ENCODE results near the gene CPLX1.

The CPLX1 gene

GRCh38 chr4:825971-826330, at the start of gene CPLX1:
TSS of gene CPLX1 (minus strand) at chr4:826129. CDS start at chr4:824522, 1,607 bp downstream.
- DNase-seq = peak; percentile 69

- DNase-seq = no peak
Observed at GRCh38 chr4:874971-875817, 49.3 kb upstream of the CPLX1 start.

GRCh38 chr4:874056-874455, 48.1 kb upstream of the CPLX1 start:
- DNase-seq = no peak

- no peak for DNase-seq
Observed at GRCh38 chr4:872241-872981, 46.5 kb upstream of the CPLX1 start.

- no peak for DNase-seq
Observed at GRCh38 chr4:871484-871883, 45.6 kb upstream of the CPLX1 start.

GRCh38 chr4:870951-871350, 45.0 kb upstream of the CPLX1 start:
- DNase-seq = no peak

DNA sequence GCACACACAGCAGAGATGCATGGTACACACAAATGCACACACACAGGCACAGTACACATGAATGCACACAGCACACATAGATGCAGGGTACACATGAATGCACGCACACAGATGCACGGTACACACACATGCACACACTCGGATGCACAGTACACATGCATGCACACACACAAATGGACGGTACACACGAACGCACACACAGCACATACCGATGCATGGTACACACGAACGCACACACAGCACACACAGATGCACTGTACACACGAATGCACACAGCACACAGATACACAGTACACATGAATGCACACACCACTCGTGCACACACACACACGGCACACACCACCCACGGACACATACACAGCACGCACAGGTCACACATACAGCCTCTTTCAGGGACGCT, 43.8 kb upstream of the CPLX1 start:
- DNase-seq = no peak

DNA sequence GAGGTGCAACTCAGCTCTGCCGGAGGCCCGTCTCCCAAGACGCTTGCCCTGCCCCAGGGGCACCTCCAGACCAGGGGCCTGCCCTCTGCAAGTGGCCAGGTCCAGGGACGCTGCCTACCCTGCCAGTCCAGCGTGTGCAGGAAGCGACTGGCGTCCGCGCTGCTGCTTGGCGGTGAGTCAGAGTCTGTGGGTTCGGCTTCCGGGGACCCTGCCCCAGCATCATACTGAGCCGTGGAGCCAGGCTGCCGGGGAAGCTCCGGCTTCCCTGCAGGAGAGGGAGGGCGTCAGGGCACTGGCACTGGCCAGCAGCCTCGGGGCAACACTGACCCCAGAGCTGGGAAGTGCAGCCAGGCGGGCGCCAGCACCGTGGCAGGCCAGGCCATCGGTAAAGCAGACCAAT, 42.5 kb upstream of the CPLX1 start:
- DNase-seq = no peak

- no peak for DNase-seq
Observed at GRCh38 chr4:867526-868250, 41.8 kb upstream of the CPLX1 start.

GRCh38 chr4:866761-867390, 40.9 kb upstream of the CPLX1 start:
- DNase-seq = no peak

- no peak for DNase-seq
Observed at GRCh38 chr4:866068-866760, 40.3 kb upstream of the CPLX1 start.

- no peak for DNase-seq
Observed at GRCh38 chr4:865572-865971, 39.6 kb upstream of the CPLX1 start.

- DNase-seq = no peak
Observed at GRCh38 chr4:865121-865465, 39.2 kb upstream of the CPLX1 start.

GRCh38 chr4:864456-865120, 38.7 kb upstream of the CPLX1 start:
- DNase-seq = no peak

GRCh38 chr4:860561-860960, 34.6 kb upstream of the CPLX1 start:
- no peak for DNase-seq

DNA sequence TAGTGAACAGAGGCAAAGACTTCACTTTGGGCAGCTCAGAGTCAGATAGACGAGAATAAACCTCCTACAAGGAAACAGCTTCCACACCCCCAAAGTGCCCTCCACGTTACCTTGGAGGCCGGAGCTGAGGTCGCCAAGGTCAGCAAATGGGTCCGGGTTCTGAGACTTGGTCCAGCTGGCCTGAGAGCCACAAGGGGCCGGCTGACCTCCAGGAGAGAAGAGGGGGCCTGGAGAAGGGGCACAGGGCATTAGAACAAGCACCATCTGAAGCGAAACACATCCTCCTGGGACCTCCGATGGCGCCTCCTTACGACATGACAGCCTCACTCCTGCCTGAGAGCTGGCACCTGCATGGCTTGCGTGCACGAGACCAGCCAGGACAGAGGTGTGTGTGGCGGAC, 33.6 kb upstream of the CPLX1 start:
- DNase-seq = no peak

DNA sequence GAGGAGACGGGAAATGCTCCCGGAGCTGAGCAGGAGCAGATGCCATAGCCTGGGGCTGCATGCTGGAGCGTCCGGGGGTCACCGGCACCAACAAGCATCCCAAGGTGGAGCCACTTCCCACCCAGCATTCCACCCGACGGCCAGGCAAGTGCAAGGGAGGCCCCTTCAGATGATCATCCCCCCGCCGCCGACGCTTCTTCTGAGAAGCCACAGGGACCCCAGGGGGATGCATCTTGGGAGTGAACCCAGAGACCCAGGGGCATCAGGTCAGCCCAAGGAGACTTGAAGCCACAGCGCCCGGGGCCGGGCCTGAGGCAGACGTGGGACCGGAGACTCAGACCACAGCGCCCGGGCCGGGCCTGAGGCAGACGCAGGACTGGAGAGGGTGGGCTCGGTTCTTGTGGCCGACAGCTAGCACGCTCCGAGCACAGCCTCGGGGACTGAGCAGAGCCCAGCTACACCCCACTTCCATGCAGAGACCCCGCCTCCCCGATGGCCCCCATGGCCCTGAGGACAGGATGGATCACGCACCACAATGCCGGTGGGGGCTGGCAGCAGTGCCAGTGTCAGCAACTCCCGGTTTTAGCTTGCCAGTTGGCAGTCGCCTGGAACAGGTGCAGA, 33.0 kb upstream of the CPLX1 start:
- DNase-seq = no peak

DNA sequence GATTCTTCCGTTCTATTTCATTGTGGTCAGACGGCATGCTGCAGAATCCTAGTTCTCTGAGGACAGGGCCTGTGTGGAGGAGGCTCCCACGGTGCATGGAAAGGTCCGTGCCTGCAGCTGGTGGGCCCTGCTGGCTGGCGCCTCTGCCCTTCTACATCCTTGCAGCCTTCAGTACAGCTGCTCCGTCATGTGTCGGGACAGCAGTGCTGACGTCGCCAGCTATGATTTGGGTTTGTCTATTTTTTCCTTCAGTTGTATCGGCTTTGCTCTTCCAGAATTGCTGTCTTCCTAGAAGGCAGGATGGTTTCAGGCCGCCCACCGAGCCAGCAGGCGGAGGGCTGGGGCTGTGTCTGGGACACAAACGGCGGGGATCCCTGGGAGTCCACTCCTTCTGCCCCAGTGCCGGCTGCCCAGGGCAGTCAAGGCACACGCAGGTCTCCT, 32.1 kb upstream of the CPLX1 start:
- DNase-seq = no peak

- no peak for DNase-seq
Observed at GRCh38 chr4:857461-857860, 31.5 kb upstream of the CPLX1 start.

DNA sequence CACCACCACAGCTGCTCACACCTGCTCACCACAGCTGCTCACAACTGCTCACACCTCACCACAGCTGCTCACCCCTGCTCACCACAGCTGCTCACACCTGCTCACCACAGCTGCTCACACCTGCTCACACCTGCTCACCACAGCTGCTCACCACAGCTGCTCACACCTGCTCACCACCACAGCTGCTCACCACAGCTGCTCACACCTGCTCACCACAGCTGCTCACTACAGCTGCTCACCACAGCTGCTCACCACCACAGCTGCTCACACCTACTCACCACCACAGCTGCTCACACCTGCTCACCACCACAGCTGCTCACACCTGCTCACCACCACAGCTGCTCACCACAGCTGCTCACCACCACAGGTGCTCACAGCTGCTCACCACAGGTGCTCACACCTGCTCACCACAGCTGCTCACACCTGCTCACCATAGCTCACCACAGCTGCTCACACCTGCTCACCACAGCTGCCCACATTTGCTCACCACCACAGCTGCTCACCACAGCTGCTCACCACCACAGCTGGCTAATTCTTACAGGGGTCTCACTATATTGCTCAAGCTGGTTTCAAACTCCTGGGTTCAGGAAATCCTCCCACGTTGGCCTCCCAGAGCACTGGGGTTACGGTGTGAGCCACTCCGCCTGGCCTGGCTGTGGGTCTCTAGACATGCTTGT, 30.4 kb upstream of the CPLX1 start:
- DNase-seq = no peak

GRCh38 chr4:855880-856224, 29.9 kb upstream of the CPLX1 start:
- no peak for DNase-seq

All from NCI-H345 (cell line).